Measurements from ENCODE around the gene USP15. TPM values are rescaled to one million over a fixed set of nuclear protein-coding genes. Genes with fewer than 3 reads are reported as not detected.

The USP15 gene
- total and polyA plus RNA-seq, 2 donors (not counting 3 experiments of a cell fraction or from before 2014, with no cell fraction given), result 20.0 to 61.8 TPM

GRCh38 chr12:62379026-62379722, 119.0 kb downstream of the USP15 start:
- ChIA-PET POLR2A (no interaction called here), CTCF (no interaction called here)
- peaks cover 0 to 2% of the 10 kb centered on the region in 2 experiments for H3K36me3 ChIP-seq (ENCODE audit: control insufficient read depth in 2 of 2, extremely low read depth in 1 of 2, insufficient read depth in 2 of 2, low read length in 2 of 2)
- no peaks in the 10 kb centered on the region for H3K9me3 ChIP-seq (replicated peaks; ENCODE audit: control insufficient read depth, insufficient read depth, low read length)
- H3K79me2 ChIP-seq (ENCODE audit: control insufficient read depth, insufficient read depth, low read length), result no peaks in the 10 kb centered on the region
- dilution Hi-C loops (cut with MboI; ENCODE audit: extremely low pct_ligation_motif_present, low sequenced_read_pairs), result no loop called here
- no TSS peak for BruUV-seq (replicated peaks)
- no peak overlapping the region for H3K4me2 ChIP-seq (ENCODE audit: insufficient read depth, low read length)
- DNase-seq (ENCODE audit: low read depth, low spot score) (no peak), FAIRE-seq (no peak)
- H3K27ac ChIP-seq (ENCODE audit: insufficient read depth, low read depth, low read length), result no peak overlapping the region
- H3K4me1 ChIP-seq (ENCODE audit: control insufficient read depth, extremely low read depth, insufficient read depth, low read length), result peaks cover 3% of the 10 kb centered on the region
- no peaks in the 10 kb centered on the region for H4K20me1 ChIP-seq (replicated peaks; ENCODE audit: control insufficient read depth, extremely low read depth, insufficient read depth, low read length)
- no peak overlapping the region for H3K9ac ChIP-seq (replicated peaks; ENCODE audit: extremely low read depth, insufficient read depth, low read length)
- intact Hi-C loops (cut with micrococcal nuclease), result no loop called here
- no peaks in the 10 kb centered on the region for H3K27me3 ChIP-seq (ENCODE audit: control insufficient read depth in 2 of 2, insufficient read depth in 2 of 2, low read length in 2 of 2)
- TF ChIP-seq JUN (IDR thresholded peaks at IDR 0.05; ENCODE audit: borderline replicate concordance, insufficient read depth, insufficient read length, low read depth) (no peak), MYC (IDR thresholded peaks at IDR 0.05; ENCODE audit: low read depth, low read length) (no peak), FOS (IDR thresholded peaks at IDR 0.05; ENCODE audit: borderline replicate concordance, insufficient read depth, low read length) (no peak), MAX (IDR thresholded peaks at IDR 0.05; ENCODE audit: insufficient read depth, insufficient read length) (no peak), POLR2A (IDR thresholded peaks at IDR 0.05; ENCODE audit: low read depth, low read length) (no peak), POLR2AphosphoS5 (IDR thresholded peaks at IDR 0.05; ENCODE audit: insufficient read depth, low read depth, low read length) (no peak)
- no peak overlapping the region for H3K4me3 ChIP-seq (replicated peaks in 1 of 3; ENCODE audit: insufficient read depth in 1 of 3, low read depth in 1 of 3, low read length in 3 of 3)
- no peaks in the 10 kb centered on the region for H3K9me1 ChIP-seq (replicated peaks; ENCODE audit: control insufficient read depth, extremely low read depth, insufficient read depth, low read length)
- no peak overlapping the region for H2AFZ ChIP-seq (ENCODE audit: low read depth, low read length)

- Histone ChIP-seq H3K27ac (ENCODE audit: insufficient read depth, low read depth, low read length) (no peak overlapping the region), H3K27me3 (ENCODE audit: control insufficient read depth in 2 of 2, insufficient read depth in 2 of 2, low read length in 2 of 2) (no peaks in the 10 kb centered on the region), H3K4me1 (ENCODE audit: control insufficient read depth, extremely low read depth, insufficient read depth, low read length) (no peaks in the 10 kb centered on the region), H3K79me2 (ENCODE audit: control insufficient read depth, insufficient read depth, low read length) (no peaks in the 10 kb centered on the region), H3K9me3 (replicated peaks; ENCODE audit: control insufficient read depth, insufficient read depth, low read length) (no peaks in the 10 kb centered on the region), H2AFZ (ENCODE audit: low read depth, low read length) (no peak overlapping the region), H3K4me3 (replicated peaks in 1 of 3; ENCODE audit: insufficient read depth in 1 of 3, low read depth in 1 of 3, low read length in 3 of 3) (no peak overlapping the region), H3K4me2 (ENCODE audit: insufficient read depth, low read length) (no peak overlapping the region), H3K36me3 (ENCODE audit: control insufficient read depth in 2 of 2, extremely low read depth in 1 of 2, insufficient read depth in 2 of 2, low read length in 2 of 2) (peaks cover 0 to 2% of the 10 kb centered on the region in 2 experiments), H4K20me1 (replicated peaks; ENCODE audit: control insufficient read depth, extremely low read depth, insufficient read depth, low read length) (no peaks in the 10 kb centered on the region), H3K9me1 (replicated peaks; ENCODE audit: control insufficient read depth, extremely low read depth, insufficient read depth, low read length) (no peaks in the 10 kb centered on the region), H3K9ac (replicated peaks; ENCODE audit: extremely low read depth, insufficient read depth, low read length) (no peak overlapping the region)
- dilution Hi-C loops (cut with MboI; ENCODE audit: extremely low pct_ligation_motif_present, low sequenced_read_pairs) (no loop called here), intact Hi-C loops (cut with micrococcal nuclease) (no loop called here)
- FAIRE-seq (no peak), DNase-seq (ENCODE audit: low read depth, low spot score) (no peak)
- POLR2A ChIA-PET, result no interaction called here
- BruUV-seq (replicated peaks), result no TSS peak
- no peak for TF ChIP-seq JUN (IDR thresholded peaks at IDR 0.05; ENCODE audit: borderline replicate concordance, insufficient read depth, insufficient read length, low read depth)
- no peak for TF ChIP-seq GATA2 (IDR thresholded peaks at IDR 0.05; ENCODE audit: insufficient read depth, insufficient read length, low read depth, low read length)
- CTCF ChIA-PET, result no interaction called here
Observed at GRCh38 chr12:62379723-62380045, 119.5 kb downstream of the USP15 start.

Data from endothelial cell of umbilical vein (primary cell).